ENCODE data around the gene HES5.
A peak's percentile ranks its signal among the peaks of the same experiment; 100 is the strongest.

Gene HES5

DNA sequence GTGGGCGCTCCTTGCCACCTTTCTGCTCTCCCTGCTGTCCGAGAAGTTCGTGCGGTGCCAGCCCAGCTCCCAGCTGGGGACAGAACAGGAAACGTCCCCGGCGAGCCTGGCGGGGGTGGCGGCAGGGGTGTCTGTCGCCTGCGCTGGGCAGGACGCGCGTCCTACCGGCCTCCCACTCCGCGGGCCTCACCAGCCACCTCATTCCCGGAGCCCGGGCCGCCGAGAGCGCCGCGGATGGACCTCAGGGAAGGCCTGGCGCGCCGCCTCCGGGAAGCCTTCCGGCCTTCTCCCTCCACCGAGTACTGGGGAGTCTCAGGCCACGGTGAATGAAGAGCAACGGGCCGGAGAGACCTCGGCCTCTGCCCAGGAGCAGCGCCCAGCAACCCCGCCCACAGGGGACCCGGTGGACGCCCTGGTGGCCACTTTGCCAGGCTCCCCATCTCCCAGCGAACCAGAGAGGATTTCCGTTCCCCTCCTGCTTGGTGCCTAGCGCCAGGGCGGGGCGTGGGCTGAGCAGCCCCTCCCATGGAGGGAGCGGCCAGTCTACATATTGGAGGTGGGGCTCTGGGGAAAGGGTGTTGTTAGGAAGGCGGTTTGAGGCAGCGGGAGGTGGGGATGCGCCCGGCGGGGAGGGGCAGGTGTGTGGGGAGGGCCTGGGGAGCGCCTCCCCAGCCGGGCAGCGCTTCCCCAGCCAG is 16.6 kb upstream of the HES5 start:
- peak; percentile 43 for DNase-seq

DNA sequence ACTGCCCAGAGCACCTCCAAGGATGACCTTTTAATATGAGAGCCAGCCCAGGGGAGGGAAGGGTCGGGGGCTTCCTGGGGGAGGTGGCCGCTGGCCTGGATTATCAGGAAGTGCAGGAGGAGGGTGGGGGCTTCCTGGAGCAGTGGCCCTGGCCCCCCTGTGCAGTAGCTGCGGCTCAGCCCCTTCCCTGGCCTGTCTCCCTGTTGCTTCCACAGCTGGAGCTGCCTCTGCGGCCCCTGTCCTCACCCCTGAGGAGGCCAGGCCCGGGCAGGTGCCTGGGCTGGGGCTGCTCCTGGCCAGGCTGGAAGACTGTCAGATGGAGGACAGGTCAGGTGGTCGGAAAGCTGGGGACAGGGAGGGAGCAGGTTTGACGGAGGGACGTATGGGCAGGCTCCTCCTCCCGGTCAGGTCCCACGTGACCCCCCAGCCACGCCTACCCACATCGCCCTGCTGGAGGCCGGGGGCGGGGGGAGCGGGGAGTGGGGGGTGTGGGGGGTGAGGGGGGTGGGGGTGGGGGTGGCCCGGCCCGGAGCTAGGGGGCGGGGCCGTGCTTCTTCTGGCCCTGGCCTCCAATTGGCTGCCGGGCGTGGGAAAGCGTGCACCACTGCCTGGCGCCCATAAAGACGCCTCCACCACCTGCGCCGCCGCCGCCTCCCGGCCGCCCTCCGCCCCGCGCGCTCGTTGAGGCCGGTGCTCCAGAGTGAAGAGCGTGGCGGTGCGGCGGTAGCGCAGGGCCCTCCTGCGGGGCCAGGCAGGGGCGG is 15.9 kb upstream of the HES5 start:
- DNase-seq: peak; percentile 78

DNA sequence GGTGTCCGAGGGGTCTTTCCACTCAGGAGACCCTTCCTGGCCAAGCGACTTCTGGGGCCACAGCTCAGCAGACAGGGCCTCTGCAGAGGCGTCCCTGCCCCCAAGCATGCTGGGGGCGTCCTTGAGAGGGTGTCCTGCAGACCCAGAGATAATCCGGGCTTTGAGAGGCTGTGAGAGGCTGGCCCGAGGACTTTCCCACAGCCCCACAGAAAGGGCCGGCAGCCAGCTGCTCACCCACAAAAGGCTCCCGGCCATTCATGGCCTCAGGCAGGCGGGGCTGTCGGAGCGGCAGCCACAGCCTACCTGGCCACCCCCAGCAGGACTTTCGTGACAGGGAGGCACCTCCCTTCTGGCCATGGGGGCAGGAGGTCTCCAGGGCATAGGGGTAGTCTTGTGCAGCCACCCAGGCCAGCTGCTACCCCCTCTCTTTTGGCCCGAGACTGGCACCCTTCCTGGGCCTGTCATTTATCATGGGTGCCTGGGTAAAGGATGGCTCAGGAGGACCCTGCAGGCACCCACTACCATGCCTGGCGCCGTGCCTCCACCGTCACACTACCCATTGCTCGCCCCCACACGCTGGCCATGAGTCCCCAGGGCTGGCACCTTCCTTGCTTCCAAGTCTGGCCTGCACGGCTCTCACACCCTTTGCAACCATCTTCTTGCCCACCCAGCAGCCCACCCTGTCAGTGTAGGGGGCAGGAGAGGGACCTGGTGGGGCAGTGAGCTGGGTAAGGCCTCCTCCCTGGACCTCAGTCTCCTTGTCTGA is 15.0 kb upstream of the HES5 start:
- no peak for DNase-seq

DNA sequence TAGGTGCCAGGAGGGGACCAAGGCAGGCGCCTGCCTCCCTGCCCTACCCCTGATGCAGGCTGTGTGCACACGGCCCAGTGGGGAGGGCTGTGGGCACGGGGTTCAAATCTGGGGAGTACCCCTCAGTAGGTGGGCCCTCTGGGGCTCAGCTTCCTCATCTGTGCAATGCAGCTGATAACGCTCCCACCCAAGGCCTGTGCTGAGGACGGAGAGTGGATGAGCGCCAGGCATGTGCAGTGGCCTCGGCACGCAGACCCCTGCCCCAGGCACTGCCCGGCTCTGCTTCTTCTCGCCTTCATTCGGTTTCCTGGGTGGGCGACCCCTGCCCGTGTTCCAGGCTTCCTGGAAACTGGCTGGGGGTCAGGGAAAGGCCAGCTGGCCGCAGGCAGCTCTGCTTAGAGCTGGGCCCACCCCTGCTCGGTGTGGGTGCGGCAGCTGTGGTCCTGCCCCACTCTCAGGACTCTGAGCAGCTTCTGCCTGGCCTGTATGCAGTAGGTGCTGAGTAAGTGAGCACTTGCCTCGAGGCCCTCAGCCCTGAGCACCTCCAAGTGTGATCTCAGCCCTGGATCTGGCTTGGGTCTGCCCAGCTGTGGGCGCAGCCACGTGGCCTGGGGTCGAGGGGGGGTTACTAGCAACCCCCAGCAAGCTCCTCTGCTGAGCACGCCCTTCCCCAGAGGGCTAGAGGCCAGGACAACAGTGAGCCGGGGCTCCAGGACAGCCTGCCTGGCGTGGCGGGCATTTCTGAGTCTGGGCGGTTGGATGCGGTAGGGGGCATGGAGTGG is 14.2 kb upstream of the HES5 start:
- no peak for DNase-seq

DNA sequence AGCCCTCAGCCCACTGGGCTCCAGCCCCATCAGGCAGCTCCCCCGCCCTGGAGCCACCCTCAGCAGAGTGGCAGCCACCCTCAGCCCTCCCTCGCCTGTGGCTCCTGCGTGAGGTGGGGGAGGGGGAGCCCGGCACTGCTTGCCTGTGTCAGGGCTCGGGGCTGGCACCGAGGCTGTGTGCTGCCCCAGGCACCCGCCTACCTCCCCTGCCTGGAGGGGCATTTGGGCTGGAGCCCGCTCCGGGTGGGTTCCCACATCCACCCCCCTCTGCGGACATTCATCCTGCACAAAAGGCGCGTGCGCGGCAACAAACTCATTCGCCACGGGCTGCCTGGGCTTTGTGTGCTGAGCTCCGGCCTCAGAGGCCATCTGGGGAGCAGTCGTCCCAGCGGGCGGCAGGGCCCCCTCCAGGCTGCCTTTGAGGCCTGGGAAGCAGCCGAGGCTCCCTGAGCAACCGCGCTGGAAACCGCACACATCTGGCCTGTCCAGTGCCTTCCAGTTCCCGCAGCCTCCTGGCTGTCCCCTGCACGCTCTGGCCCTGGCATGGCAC is 13.6 kb upstream of the HES5 start:
- DNase-seq: no peak

DNA sequence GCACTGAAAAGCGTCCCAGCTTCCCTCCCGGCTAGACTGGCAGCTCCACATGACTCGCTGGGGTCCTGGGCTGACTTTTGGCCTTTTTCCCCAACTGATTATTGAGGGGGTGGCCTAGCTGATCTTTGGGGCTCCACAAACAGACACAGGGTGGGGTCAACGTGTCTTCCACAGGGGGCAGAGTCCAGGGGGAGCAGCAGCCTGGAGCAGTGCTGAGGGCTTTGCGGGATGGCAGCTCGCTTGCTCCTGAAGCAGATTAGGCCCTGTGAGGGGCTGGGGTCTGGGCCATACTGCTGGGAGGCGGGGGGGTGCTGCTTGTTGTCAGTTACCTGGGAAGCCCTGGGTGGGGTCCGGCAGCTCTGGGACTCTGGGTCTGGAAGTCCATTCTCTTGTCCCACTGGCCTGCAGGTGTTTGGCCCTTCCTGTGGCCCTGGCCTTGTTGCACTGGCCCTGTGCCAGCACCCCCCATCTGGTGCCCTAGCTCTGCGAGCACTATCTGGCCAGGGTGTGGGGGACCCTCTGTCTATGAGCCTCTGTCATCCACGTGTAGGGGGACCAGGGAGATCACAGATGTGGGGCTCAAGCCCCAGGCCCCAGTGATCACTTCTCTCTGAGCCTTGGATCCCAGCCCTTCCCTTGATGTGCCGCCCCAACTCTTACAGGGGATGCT is 12.3 kb upstream of the HES5 start:
- DNase-seq: no peak

DNA sequence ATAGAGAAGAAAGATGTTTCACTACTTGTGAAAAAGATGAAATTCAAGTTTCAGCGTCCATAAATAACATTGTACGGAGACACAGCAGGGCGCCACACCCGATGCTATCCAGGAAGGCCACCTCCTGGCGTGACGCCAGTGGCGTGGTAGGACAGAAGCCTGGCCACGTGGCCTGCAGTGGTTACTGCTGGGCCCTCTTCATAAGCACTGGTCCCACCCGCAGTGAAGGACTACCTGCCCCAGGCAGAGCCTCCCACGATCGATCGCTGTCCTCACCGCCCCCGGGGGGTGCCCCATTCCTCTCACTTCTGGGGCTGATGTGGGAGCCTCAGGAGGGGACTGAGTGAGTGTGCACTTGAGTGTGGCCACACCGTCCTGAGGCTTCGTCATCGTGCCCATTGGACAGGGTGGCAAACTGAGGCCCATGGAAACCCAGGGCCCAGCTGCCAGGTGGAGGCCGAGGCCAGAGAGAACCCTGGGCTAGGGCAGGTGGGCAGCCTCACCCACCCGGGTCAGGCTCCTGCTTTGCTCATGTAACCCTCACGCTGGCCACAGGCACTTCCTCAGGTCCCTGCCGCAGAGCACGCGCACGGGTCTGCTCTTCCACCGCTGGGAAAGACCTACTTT is 11.7 kb upstream of the HES5 start:
- DNase-seq: no peak

DNA sequence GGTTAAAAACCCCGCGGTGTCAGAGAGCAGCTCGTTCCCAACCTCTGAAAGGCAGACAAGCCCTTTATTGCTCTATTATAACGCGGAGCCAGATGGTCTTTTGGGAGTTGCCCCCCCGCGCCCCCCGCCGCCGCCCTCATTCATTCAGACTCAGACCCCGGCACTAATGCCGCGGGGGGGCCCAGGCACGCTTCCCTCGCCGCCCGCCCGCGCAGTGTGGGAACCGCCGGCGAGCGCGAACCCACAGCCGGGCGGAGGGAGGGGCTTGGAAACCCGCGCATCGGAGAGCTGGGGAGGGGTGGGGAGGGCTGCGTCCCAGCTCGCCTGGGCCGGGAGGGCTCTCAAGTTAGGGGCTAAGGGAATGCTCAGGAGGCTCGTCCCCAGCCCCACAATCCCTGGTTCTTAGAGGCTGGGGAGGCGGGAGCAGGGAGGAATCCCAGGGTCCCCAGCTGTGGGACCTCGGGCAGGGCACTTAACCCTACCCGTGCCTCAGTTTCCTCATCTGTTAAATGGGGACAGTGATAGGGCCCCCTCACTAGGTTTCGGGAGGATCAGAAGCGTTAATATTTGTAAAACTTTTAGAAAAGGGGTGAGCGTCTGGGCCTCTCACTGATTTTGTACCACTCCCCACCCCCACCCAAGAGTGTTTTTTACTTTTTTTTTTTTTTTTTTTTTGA is 10.9 kb upstream of the HES5 start:
- no peak for DNase-seq

DNA sequence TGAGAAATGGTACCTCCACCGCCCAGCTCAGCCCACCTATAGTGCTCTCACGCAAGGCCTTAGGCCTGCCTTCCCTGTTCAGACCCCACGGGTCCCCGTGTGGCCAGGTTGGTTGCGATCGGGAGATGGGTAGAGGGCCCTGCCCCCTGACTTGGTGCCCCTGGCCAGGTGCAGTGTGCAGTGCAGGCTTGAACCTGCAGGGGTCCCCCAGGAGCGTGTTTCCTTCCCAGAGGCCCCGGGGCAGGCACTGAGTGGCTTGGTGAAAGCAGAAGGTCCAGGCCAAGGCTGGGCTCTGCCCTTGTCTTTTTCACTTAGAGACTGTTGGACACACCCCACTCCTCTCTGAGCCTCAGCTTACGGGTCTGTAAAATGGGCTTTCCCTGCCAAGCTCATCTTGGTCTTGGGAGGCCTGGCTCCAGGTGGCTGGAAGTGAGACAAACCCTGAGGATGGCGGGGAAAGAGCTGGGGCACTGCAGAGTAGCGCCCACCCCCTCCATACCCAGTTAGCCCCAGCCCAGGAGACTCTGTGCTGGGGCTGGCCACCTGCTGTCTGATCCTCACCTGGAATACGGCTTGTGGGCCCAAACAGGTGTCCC is 9.3 kb upstream of the HES5 start:
- no peak for DNase-seq

DNA sequence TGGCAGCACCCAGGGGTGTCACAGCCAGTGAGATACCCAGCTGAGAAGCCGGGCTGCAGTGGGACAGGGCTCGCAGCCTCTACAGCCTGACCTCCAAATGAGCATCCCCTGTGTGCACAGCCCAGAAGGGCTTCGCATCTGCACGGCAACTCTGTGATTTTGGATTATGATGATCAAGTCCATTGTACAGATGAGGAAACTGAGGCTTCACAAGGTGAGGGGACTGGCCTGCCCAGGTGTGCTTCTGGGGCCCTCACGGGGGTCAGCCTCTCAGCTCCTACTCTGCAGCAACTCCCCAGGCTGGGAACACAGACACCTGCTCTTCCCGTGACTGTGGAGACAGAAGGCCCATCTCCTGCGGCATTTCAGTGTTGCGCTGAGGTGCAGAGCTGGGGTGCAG is 8.8 kb upstream of the HES5 start:
- DNase-seq: no peak

DNA sequence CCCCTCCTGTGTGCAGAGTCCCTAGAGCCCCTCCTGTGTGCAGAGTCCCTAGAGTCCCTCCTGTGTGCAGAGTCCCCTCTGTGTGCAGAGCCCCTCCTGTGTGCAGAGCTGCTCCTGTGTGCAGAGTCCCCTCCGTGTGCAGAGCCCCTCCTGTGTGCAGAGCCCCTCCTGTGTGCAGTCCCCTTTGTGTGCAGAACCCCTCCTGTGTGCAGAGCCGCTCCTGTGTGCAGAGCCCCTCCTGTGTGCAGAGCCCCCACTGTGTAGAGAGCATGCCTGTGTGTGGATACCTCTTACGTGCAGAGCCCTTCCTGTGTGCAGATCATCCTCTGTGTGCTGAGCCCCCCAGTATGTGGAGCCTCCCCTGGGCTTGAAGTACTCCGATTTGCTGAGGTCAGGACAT is 8.3 kb upstream of the HES5 start:
- no peak for DNase-seq

DNA sequence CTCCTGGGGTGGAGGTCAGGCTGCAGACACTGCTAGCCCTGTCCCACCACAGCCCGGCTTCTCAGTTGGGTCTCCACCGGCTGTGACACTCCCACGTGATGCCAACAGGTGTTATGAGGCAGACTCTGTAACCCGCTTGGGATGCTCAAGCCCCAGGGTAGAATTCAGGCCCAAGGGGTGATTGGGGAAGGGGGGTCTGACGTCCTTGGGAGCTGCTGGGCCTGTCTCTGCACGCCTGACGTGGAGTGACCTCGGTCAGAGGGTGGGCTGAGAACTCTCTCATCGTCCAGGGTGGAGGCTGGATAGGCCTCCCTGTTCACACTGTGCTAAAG is 7.7 kb upstream of the HES5 start:
- no peak for DNase-seq

DNA sequence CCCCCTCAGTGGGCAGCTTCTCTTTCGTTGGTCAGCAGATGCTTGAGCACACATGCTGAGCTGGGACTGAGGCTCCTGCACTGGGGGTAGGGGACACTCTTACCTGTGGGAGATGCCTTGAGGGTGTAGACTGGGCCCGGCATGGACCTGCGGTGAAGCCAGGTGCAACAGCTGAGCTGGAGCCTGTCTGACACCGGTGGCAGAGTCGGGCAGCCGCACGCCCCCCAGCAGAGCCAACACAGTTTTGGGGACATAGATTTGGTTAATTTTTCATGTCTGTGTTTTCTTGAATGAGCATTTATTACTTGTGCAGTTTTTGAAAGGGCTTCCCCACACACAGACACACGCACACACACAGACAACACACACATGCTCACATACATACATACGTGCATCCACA is 5.9 kb upstream of the HES5 start:
- DNase-seq: no peak

DNA sequence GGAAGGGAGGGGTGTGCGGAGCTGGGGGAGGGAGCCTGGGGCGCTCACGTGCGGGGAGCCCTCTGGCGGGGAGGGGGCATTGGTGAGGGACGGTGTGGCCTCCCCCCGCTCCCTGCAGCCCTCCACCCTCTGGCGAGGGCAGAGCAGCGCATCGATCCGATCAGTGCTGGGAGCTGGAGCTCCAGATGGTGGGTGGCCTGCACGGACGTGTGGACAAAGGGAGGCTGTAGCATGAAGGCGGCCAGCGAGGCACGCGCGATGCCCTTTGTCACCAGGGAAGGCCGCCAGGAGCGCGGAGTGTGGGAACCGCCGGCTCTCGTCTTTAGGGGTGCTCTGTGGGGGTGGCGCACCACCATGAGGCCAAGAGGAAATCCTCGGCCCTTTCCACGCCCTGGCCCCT is 5.4 kb upstream of the HES5 start:
- no peak for DNase-seq

DNA sequence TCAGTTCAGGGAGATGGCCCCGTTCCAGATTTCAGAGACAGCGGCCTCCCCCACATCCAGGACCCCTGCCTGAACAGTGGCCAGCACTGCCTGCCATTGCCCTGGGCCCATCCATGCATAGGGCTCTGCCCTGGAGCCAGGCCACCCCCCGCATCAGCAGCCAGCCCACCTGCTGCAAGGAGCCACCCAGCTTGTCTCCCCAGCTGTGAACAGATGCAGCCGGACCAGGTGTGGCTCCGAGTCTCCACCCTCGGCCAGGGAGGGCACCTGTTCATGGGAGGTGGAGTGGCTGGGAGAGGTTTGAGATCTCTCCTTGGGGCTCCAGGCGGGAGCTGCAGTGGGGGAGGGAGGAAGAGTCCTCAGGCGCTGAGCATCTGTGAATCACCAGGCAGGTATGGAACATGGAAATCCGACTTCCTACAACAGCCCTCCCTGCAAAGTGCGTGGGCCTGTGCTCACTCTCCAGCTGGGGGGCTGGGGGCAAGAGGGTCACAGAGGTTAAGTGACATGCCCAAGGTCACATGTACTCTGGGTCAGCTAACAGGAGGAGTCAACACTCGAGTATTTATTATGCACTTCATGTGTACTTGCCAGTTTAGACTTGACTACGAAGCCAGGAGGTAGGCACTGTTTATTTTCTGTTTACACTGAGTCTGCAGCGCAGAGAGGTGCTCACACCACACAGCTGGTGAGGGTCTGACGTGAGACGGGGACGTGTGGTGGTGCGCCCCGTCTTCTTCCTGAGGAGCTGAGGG is 4.8 kb upstream of the HES5 start:
- DNase-seq: no peak

DNA sequence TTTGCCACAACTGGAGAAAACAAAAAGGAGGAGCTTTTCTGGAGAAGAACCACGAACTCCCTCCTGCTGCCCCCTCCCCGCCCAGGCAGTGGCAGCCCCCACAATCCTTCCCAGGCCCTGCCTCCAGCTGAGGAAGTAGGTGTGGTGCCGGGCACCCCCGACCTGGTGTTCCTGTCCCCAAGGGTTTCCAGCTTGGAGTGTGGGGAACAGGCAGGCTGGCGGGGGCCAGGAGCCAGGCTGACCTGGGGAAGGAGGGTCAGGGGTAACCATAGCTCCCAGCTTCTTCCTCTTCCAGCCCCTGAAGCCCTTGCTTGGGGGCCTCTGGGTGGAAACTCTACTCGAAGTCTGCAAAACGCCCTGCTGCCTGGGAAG is 4.2 kb upstream of the HES5 start:
- DNase-seq: no peak

DNA sequence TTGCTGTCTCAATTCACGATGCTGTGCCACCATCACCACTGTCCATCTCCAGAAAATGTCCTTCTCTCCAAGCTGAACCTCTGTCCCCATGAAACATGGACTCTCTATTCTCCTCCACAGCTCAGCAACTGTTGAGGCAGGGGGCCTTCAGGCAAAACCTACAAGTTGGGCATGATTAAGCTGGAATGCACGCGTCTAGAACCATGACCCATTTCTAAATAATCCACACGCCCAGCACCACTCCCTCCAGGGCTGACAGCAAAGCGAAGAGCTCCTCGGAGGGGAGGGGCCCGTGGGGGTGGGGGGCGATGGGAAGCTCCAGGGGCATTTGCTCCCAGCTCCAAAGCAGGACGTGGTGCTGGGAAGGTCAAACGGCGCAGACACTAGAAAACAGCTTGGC is 3.3 kb upstream of the HES5 start:
- no peak for DNase-seq

DNA sequence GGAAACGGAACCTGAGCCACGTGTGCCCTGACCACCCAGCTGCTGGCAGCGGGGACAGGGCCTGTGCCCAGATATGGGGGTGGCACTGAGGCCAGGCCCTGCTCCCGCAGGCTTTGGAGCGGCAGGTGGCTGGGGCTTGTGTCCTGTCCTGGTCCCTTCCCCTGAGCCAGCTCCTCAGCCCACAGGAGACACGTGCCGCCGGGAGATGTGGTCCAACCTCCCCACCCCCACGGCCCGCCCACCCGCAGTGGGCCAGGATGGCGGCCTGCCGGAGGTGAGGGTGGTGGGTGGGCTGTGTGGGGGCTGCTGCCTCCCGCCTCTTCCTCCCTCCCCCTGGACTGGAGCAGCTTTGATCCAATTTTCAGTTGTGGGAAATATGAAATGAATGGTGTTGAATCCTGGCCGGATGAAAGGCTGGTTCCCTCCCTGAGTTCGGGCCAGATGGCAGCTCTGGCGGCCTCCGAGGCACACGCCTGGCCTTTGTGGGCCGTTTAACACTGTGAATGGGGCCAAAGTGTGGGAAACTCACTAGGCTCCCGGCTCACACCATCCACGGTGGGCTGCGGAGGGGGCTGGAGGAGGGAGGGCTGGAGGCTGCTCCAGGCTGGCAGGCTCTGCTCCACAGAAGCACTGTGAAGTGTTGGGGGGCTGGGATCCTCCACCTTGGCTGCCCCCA is 2.6 kb upstream of the HES5 start:
- no peak for DNase-seq

DNA sequence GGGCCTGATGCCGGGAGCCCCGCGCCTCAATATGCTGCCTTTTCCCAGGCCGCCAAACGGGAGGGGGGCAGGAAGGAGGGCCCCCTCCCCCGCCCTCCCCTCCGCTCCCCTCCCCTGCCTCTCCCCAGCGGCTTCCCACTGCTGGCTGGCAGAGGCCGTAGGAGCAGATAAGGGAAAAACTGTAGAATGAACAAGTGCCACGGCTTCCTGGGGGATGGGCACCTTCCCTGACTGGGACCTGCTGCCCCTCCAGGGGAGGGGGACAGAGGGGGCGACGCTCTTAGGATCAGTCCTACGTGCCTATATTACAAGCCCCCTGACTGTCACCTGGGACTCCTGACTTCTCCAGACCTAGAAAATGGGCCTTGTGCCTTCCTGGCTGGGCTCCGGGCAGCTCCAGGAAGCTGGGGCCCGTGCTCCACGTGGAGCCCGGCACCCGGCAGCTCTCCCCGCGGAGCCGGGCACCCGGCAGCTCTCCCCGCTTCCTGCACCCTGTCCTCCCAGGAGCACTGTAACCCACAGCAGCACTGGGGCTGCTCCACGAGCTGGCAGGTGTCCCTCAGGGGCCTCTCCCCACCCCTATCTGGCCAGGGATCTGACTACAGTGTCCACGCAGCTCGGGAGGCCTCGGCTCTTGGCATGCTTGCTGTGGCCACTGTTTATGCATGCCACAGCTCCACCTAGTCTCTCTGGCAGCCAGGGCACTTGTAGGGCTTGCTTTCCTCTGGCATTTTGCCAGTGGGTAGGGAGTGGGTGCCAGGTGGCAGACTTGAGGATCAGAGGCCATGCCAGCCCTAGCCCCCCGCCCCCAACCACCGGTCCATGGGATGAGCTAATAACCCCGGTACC is 674 bp upstream of the HES5 start:
- DNase-seq: no peak
